ENCODE results near the gene RBMS3.

RBMS3 gene

DNA sequence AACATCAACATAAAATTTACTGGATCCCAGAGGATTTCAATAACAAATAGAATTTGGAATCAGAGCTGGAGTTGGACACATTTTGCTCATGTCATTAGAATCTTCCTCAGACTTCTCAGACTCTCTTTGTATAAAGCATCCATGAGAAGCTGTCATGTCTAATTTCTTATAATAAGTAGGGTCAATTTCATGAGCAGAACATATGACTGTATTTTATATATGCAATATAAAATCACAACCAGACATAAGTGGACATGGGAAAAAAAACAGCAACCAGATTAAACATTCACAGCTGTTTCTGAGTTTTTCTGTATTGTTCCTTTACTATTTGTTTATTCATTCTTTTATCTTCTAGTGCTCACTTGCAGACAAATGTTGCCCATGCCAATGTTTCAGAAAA lies 325.5 kb downstream of the RBMS3 start:
- no peak for DNase-seq (ENCODE audit: extremely low read depth, low read depth)
- TF ChIP-seq, protein P1, sequence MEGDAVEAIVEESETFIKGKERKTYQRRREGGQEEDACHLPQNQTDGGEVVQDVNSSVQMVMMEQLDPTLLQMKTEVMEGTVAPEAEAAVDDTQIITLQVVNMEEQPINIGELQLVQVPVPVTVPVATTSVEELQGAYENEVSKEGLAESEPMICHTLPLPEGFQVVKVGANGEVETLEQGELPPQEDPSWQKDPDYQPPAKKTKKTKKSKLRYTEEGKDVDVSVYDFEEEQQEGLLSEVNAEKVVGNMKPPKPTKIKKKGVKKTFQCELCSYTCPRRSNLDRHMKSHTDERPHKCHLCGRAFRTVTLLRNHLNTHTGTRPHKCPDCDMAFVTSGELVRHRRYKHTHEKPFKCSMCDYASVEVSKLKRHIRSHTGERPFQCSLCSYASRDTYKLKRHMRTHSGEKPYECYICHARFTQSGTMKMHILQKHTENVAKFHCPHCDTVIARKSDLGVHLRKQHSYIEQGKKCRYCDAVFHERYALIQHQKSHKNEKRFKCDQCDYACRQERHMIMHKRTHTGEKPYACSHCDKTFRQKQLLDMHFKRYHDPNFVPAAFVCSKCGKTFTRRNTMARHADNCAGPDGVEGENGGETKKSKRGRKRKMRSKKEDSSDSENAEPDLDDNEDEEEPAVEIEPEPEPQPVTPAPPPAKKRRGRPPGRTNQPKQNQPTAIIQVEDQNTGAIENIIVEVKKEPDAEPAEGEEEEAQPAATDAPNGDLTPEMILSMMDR (IDR thresholded peaks at IDR 0.05; ENCODE audit: low read depth, low read length, missing control alignments), result no peak
- H3K4me3 ChIP-seq (replicated peaks; ENCODE audit: low read depth, low read length), result no peak overlapping the region

- no peak overlapping the region for H3K4me3 ChIP-seq (replicated peaks; ENCODE audit: low read depth, low read length)
- TF ChIP-seq, protein P1 (IDR thresholded peaks at IDR 0.05; ENCODE audit: low read depth, low read length, missing control alignments), result no peak
- DNase-seq (ENCODE audit: extremely low read depth, low read depth), result no peak
These were observed 327.8 kb downstream of the RBMS3 start for GRCh38 chr3:29608414-29609327.

DNA sequence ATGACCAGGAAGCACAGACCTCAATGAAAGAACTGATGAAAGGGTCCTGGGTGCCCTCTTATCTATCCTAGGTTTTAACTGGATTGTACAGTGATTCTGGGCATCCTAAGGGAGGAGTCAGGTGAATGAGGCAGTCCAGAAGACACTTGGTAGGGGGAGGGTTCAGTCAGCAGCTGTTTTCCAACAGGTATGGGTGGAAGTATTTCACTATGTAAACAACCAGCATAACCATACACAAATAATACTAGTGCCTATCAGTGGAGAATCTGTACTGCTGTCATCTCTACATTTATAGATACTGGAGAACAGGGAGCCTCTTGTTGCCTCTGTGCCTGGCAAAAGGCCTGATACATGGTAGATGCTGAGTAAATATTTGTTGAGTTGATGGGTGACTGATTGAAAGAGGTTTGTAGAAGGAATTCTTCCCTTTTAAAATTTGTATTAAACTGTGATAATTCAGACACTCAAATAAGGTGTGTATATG lies 328.5 kb downstream of the RBMS3 start:
- TF ChIP-seq, protein P1 (IDR thresholded peaks at IDR 0.05; ENCODE audit: low read depth, low read length, missing control alignments), result no peak
- no peak for DNase-seq (ENCODE audit: extremely low read depth, low read depth)
- no peak overlapping the region for H3K4me3 ChIP-seq (replicated peaks; ENCODE audit: low read depth, low read length)

DNA sequence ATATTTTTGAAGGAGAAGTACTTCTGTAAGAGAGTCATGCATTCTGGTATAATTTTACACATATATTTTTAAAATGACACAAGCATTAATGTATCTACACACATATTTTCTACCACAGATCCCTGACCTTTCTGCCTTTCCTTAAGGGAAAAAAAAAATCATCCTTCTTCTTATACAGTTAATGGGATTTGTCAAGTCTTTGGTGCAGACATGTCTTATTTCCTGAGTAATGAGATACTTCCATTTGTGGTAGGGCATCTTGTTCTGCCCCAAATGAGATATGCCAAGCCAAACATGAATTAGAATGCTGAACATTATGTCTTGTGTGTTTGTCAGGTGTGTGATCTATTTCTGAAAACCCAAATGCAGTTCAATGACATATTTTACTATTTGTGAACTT lies 329.9 kb downstream of the RBMS3 start:
- DNase-seq (ENCODE audit: extremely low read depth, low read depth), result no peak
- TF ChIP-seq, protein P1 (IDR thresholded peaks at IDR 0.05; ENCODE audit: low read depth, low read length, missing control alignments), result no peak
- no peak overlapping the region for H3K4me3 ChIP-seq (replicated peaks; ENCODE audit: low read depth, low read length)

- no peak for DNase-seq (ENCODE audit: extremely low read depth, low read depth)
These were observed 330.4 kb downstream of the RBMS3 start for GRCh38 chr3:29611252-29611651.

DNA sequence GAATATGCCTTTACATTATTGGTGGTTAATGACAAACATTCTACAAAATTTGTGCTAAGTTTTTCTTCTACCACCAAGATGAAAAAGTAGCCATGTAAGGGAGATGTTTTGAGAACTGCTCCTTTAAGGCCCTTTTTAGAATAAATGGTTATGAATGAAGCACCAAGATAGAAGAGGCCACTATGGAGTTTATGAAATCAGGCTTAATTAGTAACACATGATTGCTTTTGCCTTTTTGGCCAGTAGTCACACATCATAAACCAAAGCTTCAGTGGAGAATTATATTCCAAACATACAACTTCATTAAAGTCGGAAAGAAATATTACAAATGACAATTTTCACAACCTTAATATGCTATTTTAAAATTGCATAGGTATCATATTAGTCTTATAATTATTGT lies 331.7 kb downstream of the RBMS3 start:
- no peak overlapping the region for H3K4me3 ChIP-seq (replicated peaks; ENCODE audit: low read depth, low read length)
- TF ChIP-seq, protein P1 (IDR thresholded peaks at IDR 0.05; ENCODE audit: low read depth, low read length, missing control alignments), result no peak
- DNase-seq (ENCODE audit: extremely low read depth, low read depth), result no peak

More at GRCh38 chr3:29611252-29611651, 330.4 kb downstream of the RBMS3 start:
- H3K4me3 ChIP-seq (replicated peaks; ENCODE audit: low read depth, low read length), result no peak overlapping the region
- TF ChIP-seq, protein P1 (IDR thresholded peaks at IDR 0.05; ENCODE audit: low read depth, low read length, missing control alignments), result no peak

Data from HFF-Myc (cell line).